Thyroid gland (tissue), 4 donors: ENCODE results near the gene CD160. TPM values are rescaled to one million over a fixed set of nuclear protein-coding genes. Genes with fewer than 3 reads are reported as not detected.
"Not testable (repeated sequence)": the region's sequence is repeated elsewhere in the genome, so short reads cannot be mapped to it uniquely, and the experiment has no call there.

Source experiments
- DNase-seq, 2 donors: peaks; one replicate each; pipeline ENCODE4 v3.0.0-alpha.2; 2019
- H3K27ac ChIP-seq, 3 donors: fragments of 200-600 bp; sonication (generic); 1 replicate in 2 of 3; 2 replicates in 1 of 3; pipeline ENCODE4 v1.5.1; 2016 to 2019; ENCODE audit warnings: mild to moderate bottlenecking in 1 of 3, moderate library complexity in 1 of 3
- H3K27me3 ChIP-seq: fragments of 200-600 bp; sonication (generic); one replicate; pipeline ENCODE4 v1.5.1; 2019
- H3K36me3 ChIP-seq, 2 donors: fragments of 200-600 bp; sonication (generic); one replicate each; pipeline ENCODE4 v1.5.1; 2016 to 2019
- H3K4me1 ChIP-seq, 2 donors: fragments of 200-600 bp; sonication (generic); one replicate each; pipeline ENCODE4 v1.5.1; 2017 to 2019
- H3K4me3 ChIP-seq, 3 donors: fragments of 200-600 bp; sonication (generic); replicated peaks in 1 of 3; 1 replicate in 2 of 3; 2 replicates in 1 of 3; pipeline ENCODE4 v1.5.1; 2016; ENCODE audit warnings: mild to moderate bottlenecking in 1 of 3
- H3K9me3 ChIP-seq: fragments of 200-600 bp; sonication (generic); one replicate; pipeline ENCODE4 v1.5.1; 2017
- CTCF ChIP-seq, 6 experiments: fragments of 200-600 bp in 3 of 6; fragments of 450-650 bp in 3 of 6; sonication (generic) in 3 of 6; IDR thresholded peaks; one replicate each; pipeline ENCODE4 v1.5.1; 2016 to 2019; ENCODE audit warnings: antibody characterized with exemption in 6 of 6, mild to moderate bottlenecking in 2 of 6, inconsistent platforms in 1 of 6, moderate library complexity in 1 of 6
- POLR2A ChIP-seq, 2 donors: fragments of 450-650 bp; IDR thresholded peaks; one replicate each; pipeline ENCODE4 v1.6.1; 2017; ENCODE audit warnings: antibody characterized with exemption in 2 of 2, mild to moderate bottlenecking in 2 of 2, moderate library complexity in 1 of 2
- WGBS, 2 donors: methylation state at CpG; one replicate each; pipeline ENCODE4 v1.1.5; 2017; 5-methylcytosine and 5-hydroxymethylcytosine counted together
- intact Hi-C: fragments of 100-400 bp; cut with DNase I; formaldehyde crosslinking; loops from one replicate; pipeline ENCODE4 v1.15.1; 2023
- total RNA-seq, 4 donors: library from RNA; depleted of rRNA; stranded (reverse); fragments of >200 nt; gene quantifications; one replicate each; pipeline ENCODE4 v1.2.3, GENCODE V29; 2016

Gene CD160
- total RNA-seq, 4 donors from 2014 or later, result not detected

- intact Hi-C loops, result no loop called here
- Histone ChIP-seq H3K4me3 (no peak overlapping the region), H3K4me1 (peaks cover 8 to 18% of the 10 kb centered on the region in 2 donors), H3K36me3 (no peaks in the 10 kb centered on the region), H3K27me3 (no peaks in the 10 kb centered on the region), H3K9me3 (no peaks in the 10 kb centered on the region), H3K27ac (peak overlapping the region in 2 of 3 donors; percentile 12 to 46)
- TF ChIP-seq POLR2A (IDR thresholded peaks at IDR 0.05) (no peak), CTCF (IDR thresholded peaks at IDR 0.05) (no peak)
- 80 to 87% methylated on average over 6 of the region's 6 CpGs for WGBS, 2 donors
- no peak for DNase-seq
Measured at GRCh38 chr1:145714524-145715111, 4.7 kb upstream of the CD160 start.

GRCh38 chr1:145716641-145717345, 2.5 kb upstream of the CD160 start:
- TF ChIP-seq CTCF (IDR thresholded peaks at IDR 0.05) (no peak), POLR2A (IDR thresholded peaks at IDR 0.05) (no peak)
- Histone ChIP-seq H3K4me3 (no peak overlapping the region), H3K9me3 (no peaks in the 10 kb centered on the region), H3K27me3 (no peaks in the 10 kb centered on the region), H3K36me3 (no peaks in the 10 kb centered on the region), H3K4me1 (peaks cover 0 to 24% of the 10 kb centered on the region in 2 donors), H3K27ac (no peak overlapping the region)
- intact Hi-C loops, result no loop called here
- 61 to 62% methylated on average over 9 to 10 of the region's 10 CpGs for WGBS, 2 donors
- no peak for DNase-seq

DNA sequence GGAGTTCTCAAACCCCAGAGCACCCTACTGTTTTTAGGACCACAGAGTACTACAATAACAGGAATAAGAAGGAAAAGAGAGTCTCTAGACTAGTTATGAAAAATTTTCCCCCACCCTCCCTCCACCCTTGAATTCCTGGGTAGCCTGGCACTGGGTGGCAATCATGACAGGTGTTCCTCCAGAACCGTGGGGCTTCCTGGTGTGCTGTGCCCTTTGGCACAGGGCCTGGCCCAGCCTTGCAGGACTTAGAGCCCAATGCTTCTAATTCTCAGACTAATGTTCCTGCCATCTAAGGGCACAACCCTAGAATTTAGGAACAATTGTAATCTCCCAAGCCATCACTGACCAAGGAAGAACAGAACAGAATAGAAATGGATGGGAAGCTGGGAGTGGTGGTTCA, 1.5 kb upstream of the CD160 start:
- Histone ChIP-seq H3K27me3 (no peaks in the 10 kb centered on the region), H3K9me3 (no peaks in the 10 kb centered on the region), H3K4me1 (peaks cover 0 to 21% of the 10 kb centered on the region in 2 donors), H3K36me3 (no peaks in the 10 kb centered on the region), H3K27ac (no peak overlapping the region), H3K4me3 (no peak overlapping the region)
- WGBS, 2 donors, result 73 to 100% methylated on average over 1 of the region's 1 CpG
- intact Hi-C loops, result no loop called here
- DNase-seq, result no peak
- TF ChIP-seq POLR2A (IDR thresholded peaks at IDR 0.05) (no peak), CTCF (IDR thresholded peaks at IDR 0.05) (no peak)

- intact Hi-C loops, H3K27ac ChIP-seq: not testable (repeated sequence)
- WGBS, 2 donors, result 95 to 98% methylated on average over 5 of the region's 5 CpGs
Measured at GRCh38 chr1:145718465-145718864, 834 bp upstream of the CD160 start.

DNA sequence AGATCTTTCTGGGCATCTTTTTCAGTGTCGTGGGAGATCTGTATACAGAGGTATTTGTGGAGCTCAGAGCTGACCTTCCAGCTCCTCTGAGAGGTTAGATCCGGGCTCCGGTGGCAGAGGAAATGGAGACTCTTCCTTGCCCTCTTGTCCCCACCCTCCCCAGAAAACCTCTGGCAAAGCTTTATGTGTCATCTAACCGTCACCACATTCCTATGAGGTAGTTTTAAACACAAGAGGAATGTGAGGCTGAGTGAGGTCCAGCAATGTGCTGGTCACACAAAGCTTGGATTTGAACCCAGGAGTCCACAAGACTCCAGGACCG, 1.2 kb downstream of the CD160 start:
- 58 to 69% methylated on average over 4 to 5 of the region's 5 CpGs for WGBS, 2 donors
- Histone ChIP-seq H3K27me3 (no peaks in the 10 kb centered on the region), H3K4me3 (no peak overlapping the region), H3K27ac (no peak overlapping the region), H3K9me3 (no peaks in the 10 kb centered on the region), H3K36me3 (no peaks in the 10 kb centered on the region), H3K4me1 (peaks cover 0 to 15% of the 10 kb centered on the region in 2 donors)
- intact Hi-C loops, result no loop called here
- TF ChIP-seq CTCF (IDR thresholded peaks at IDR 0.05) (no peak), POLR2A (IDR thresholded peaks at IDR 0.05) (no peak)
- DNase-seq, result no peak

More at GRCh38 chr1:145718465-145718864, 834 bp upstream of the CD160 start:
- peaks cover 0 to 21% of the 10 kb centered on the region in 2 donors for H3K4me1 ChIP-seq
- not testable (repeated sequence) for H3K36me3 ChIP-seq, H3K9me3 ChIP-seq, DNase-seq, H3K27me3 ChIP-seq, H3K4me3 ChIP-seq
